NK-92 treated with Interleukin-12 subunit alpha and Interleukin-12 subunit beta, amount 100 ng/mL, for 24 hours (cell line): ENCODE measurements around the gene ZFYVE26.

Experiments
- DNase-seq: peaks from one replicate; lab custom pipeline; 2025; lab: John Stamatoyannopoulos, UW

ZFYVE26 gene

GRCh38 chr14:67815573-67816225 lies 691 bp downstream of the ZFYVE26 start:
- no peak for DNase-seq

- DNase-seq, result no peak
Measured at GRCh38 chr14:67814821-67815220, 1.6 kb downstream of the ZFYVE26 start.

GRCh38 chr14:67806246-67806645 lies 10.1 kb downstream of the ZFYVE26 start:
- DNase-seq, result no peak

GRCh38 chr14:67800743-67801142 lies 15.6 kb downstream of the ZFYVE26 start:
- DNase-seq, result no peak

GRCh38 chr14:67798731-67799130 lies 17.7 kb downstream of the ZFYVE26 start:
- DNase-seq, result no peak

GRCh38 chr14:67787673-67788072 lies 28.7 kb downstream of the ZFYVE26 start:
- DNase-seq, result no peak

- DNase-seq, result no peak
Measured at GRCh38 chr14:67785270-67786109, 30.9 kb downstream of the ZFYVE26 start.

GRCh38 chr14:67784244-67784823 lies 32.1 kb downstream of the ZFYVE26 start:
- DNase-seq, result no peak

GRCh38 chr14:67782090-67782489 lies 34.3 kb downstream of the ZFYVE26 start:
- no peak for DNase-seq

GRCh38 chr14:67778792-67779191 lies 37.6 kb downstream of the ZFYVE26 start:
- DNase-seq, result no peak

- no peak for DNase-seq
Measured at GRCh38 chr14:67776653-67777322, 39.6 kb downstream of the ZFYVE26 start.

GRCh38 chr14:67773844-67774377 lies 42.5 kb downstream of the ZFYVE26 start:
- no peak for DNase-seq

GRCh38 chr14:67768219-67768618 lies 48.2 kb downstream of the ZFYVE26 start:
- no peak for DNase-seq

GRCh38 chr14:67766035-67766680 lies 50.2 kb downstream of the ZFYVE26 start:
- no peak for DNase-seq

GRCh38 chr14:67765192-67765834 lies 51.1 kb downstream of the ZFYVE26 start:
- no peak for DNase-seq

GRCh38 chr14:67764496-67764895 lies 51.9 kb downstream of the ZFYVE26 start:
- no peak for DNase-seq

GRCh38 chr14:67763158-67763822 lies 53.1 kb downstream of the ZFYVE26 start:
- DNase-seq, result no peak

GRCh38 chr14:67762051-67762450 lies 54.3 kb downstream of the ZFYVE26 start:
- no peak for DNase-seq

- DNase-seq, result no peak
Measured at GRCh38 chr14:67759916-67760315, 56.5 kb downstream of the ZFYVE26 start.

GRCh38 chr14:67757175-67757574 lies 59.2 kb downstream of the ZFYVE26 start:
- no peak for DNase-seq

GRCh38 chr14:67756496-67756895 lies 59.9 kb downstream of the ZFYVE26 start:
- no peak for DNase-seq
